ENCODE measurements around the gene TCHHL1. TPM values are rescaled to one million over a fixed set of nuclear protein-coding genes. Genes with fewer than 3 reads are reported as not detected.

TCHHL1 gene
- total RNA-seq, 1 experiment from 2014 or later: not detected

DNA sequence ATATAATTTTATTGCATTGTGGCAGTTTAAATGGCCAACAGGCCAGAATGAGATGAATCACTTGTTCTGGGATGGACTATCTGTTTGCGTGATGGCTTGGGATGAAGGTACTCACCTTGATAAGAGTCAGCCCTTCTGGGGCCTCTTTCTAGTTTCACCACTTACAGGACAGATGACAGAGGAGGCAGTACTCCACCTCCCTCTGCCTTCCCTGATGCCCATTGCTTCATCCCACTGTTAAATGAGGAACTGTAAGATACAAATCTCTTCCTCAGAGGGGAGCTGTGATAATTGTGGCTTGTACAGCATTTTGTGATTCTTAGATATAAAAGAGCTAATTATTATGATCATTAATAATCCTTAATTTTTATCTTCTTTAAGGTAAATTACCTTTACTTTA is 30.1 kb upstream of the TCHHL1 start:
- TF ChIP-seq, protein P1, sequence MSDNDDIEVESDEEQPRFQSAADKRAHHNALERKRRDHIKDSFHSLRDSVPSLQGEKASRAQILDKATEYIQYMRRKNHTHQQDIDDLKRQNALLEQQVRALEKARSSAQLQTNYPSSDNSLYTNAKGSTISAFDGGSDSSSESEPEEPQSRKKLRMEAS (IDR thresholded peaks at IDR 0.05): no peak
- no peak for TF ChIP-seq SIN3A (IDR thresholded peaks at IDR 0.05; ENCODE audit: low read depth)
- TF ChIP-seq CBX3 (IDR thresholded peaks at IDR 0.05; ENCODE audit: low read depth): no peak
- no peak for TF ChIP-seq JUND (IDR thresholded peaks at IDR 0.05)
- TF ChIP-seq, protein P2, sequence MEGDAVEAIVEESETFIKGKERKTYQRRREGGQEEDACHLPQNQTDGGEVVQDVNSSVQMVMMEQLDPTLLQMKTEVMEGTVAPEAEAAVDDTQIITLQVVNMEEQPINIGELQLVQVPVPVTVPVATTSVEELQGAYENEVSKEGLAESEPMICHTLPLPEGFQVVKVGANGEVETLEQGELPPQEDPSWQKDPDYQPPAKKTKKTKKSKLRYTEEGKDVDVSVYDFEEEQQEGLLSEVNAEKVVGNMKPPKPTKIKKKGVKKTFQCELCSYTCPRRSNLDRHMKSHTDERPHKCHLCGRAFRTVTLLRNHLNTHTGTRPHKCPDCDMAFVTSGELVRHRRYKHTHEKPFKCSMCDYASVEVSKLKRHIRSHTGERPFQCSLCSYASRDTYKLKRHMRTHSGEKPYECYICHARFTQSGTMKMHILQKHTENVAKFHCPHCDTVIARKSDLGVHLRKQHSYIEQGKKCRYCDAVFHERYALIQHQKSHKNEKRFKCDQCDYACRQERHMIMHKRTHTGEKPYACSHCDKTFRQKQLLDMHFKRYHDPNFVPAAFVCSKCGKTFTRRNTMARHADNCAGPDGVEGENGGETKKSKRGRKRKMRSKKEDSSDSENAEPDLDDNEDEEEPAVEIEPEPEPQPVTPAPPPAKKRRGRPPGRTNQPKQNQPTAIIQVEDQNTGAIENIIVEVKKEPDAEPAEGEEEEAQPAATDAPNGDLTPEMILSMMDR (IDR thresholded peaks at IDR 0.05 in 2 of 3, conservative IDR thresholded peaks at IDR 0.05 in 1 of 3; ENCODE audit: borderline replicate concordance in 1 of 3, insufficient read depth in 1 of 3, low read depth in 2 of 3, low read length in 2 of 3): no peak
- no peak for TF ChIP-seq SP1 (IDR thresholded peaks at IDR 0.05; ENCODE audit: low read depth)
- Histone ChIP-seq H2AFZ (ENCODE audit: low read depth, low read length, poor library complexity, severe bottlenecking) (no peak overlapping the region), H3K36me3 (ENCODE audit: control insufficient read depth in 1 of 2, insufficient read depth in 2 of 2, low read length in 2 of 2) (no peaks in the 10 kb centered on the region), H3K79me2 (ENCODE audit: insufficient read depth, low read length) (no peaks in the 10 kb centered on the region), H3K4me3 (replicated peaks in 1 of 2; ENCODE audit: low read depth in 1 of 2, low read length in 2 of 2) (no peak overlapping the region), H3K4me2 (ENCODE audit: low read length) (no peak overlapping the region), H3K27me3 (ENCODE audit: insufficient read depth, low read length) (peaks cover 56% of the 10 kb centered on the region), H3K27ac (ENCODE audit: low read depth, low read length) (no peak overlapping the region), H3K4me1 (ENCODE audit: control insufficient read depth in 1 of 2, insufficient read depth in 2 of 2, low read length in 2 of 2) (no peaks in the 10 kb centered on the region), H3K9me2 (ENCODE audit: insufficient read depth) (no peaks in the 10 kb centered on the region), H4K20me1 (ENCODE audit: insufficient read depth) (no peaks in the 10 kb centered on the region), H3K9ac (ENCODE audit: low read length) (no peak overlapping the region), H3K9me3 (ENCODE audit: control insufficient read depth in 1 of 2, insufficient read depth in 1 of 2, low read depth in 1 of 2, low read length in 2 of 2) (no peaks in the 10 kb centered on the region)
- intact Hi-C loops (cut with micrococcal nuclease): no loop called here
- DNase-seq (ENCODE audit: low read depth, low spot score) (no peak), ATAC-seq (no peak)
- ChIA-PET CTCF (no interaction called here), RAD21 (ENCODE audit: low non-redundant PET in 1 of 2, low total read pairs in 2 of 2, uncharacterized antibody in 2 of 2, unreplicated experiment in 2 of 2) (no interaction called here), POLR2A (no interaction called here)
- BruUV-seq (replicated peaks): no TSS peak

DNA sequence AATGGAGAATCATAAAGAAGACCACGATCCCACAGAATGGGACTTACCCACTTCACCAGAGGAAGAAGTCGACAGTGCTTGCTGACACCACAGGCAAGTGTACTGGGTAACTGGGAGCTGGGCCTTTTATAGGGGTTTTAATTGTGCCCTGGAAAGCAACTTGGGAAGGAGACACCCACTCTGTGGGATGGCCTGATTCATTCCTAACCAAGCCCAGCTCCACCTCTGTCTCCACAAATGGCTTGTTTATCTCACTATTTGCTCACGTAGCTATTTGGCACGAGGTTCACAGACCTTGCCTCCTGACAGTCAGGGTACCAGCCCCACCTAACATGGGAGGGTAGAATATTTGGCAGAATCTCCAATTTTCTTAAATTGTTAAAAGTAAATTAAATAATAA is 26.5 kb upstream of the TCHHL1 start, which contains the start of gene TCHH:
TCHH (minus strand) TSS at position 101 of the 400 bp plus-strand sequence. CDS start 1,364 bp downstream, outside the sequence.
- RAD21 ChIA-PET (ENCODE audit: low non-redundant PET in 1 of 2, low total read pairs in 2 of 2, uncharacterized antibody in 2 of 2, unreplicated experiment in 2 of 2): no interaction called here
- H3K4me2 ChIP-seq (ENCODE audit: low read length): no peak within 1 kb of the TSS
- no peaks in the 10 kb centered on the region for H3K36me3 ChIP-seq (ENCODE audit: control insufficient read depth in 1 of 2, insufficient read depth in 2 of 2, low read length in 2 of 2)
- H3K27ac ChIP-seq (ENCODE audit: low read depth, low read length): no peak within 1 kb of the TSS
- no peak within 1 kb of the TSS for H2AFZ ChIP-seq (ENCODE audit: low read depth, low read length, poor library complexity, severe bottlenecking)
- H3K4me1 ChIP-seq (ENCODE audit: control insufficient read depth in 1 of 2, insufficient read depth in 2 of 2, low read length in 2 of 2): peaks cover 1 to 12% of the 10 kb centered on the region in 2 experiments
- H3K9ac ChIP-seq (ENCODE audit: low read length): no peak within 1 kb of the TSS
- intact Hi-C loops (cut with micrococcal nuclease): no loop called here
- H3K9me3 ChIP-seq (ENCODE audit: control insufficient read depth in 1 of 2, insufficient read depth in 1 of 2, low read depth in 1 of 2, low read length in 2 of 2): no peaks in the 10 kb centered on the region
- ATAC-seq: no peak
- no TSS peak for BruUV-seq (replicated peaks)
- POLR2A ChIA-PET: no interaction called here
- H3K4me3 ChIP-seq (replicated peaks in 1 of 2; ENCODE audit: low read depth in 1 of 2, low read length in 2 of 2): no peak within 1 kb of the TSS
- no peaks in the 10 kb centered on the region for H4K20me1 ChIP-seq (ENCODE audit: insufficient read depth)
- CTCF ChIA-PET: no interaction called here
- peaks cover 76% of the 10 kb centered on the region for H3K27me3 ChIP-seq (ENCODE audit: insufficient read depth, low read length)
- H3K79me2 ChIP-seq (ENCODE audit: insufficient read depth, low read length): no peaks in the 10 kb centered on the region
- no peak for DNase-seq (ENCODE audit: low read depth, low spot score)
- H3K9me2 ChIP-seq (ENCODE audit: insufficient read depth): no peaks in the 10 kb centered on the region
- TF ChIP-seq, protein P3, sequence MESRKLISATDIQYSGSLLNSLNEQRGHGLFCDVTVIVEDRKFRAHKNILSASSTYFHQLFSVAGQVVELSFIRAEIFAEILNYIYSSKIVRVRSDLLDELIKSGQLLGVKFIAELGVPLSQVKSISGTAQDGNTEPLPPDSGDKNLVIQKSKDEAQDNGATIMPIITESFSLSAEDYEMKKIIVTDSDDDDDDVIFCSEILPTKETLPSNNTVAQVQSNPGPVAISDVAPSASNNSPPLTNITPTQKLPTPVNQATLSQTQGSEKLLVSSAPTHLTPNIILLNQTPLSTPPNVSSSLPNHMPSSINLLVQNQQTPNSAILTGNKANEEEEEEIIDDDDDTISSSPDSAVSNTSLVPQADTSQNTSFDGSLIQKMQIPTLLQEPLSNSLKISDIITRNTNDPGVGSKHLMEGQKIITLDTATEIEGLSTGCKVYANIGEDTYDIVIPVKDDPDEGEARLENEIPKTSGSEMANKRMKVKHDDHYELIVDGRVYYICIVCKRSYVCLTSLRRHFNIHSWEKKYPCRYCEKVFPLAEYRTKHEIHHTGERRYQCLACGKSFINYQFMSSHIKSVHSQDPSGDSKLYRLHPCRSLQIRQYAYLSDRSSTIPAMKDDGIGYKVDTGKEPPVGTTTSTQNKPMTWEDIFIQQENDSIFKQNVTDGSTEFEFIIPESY (IDR thresholded peaks at IDR 0.05; ENCODE audit: extremely low read depth, insufficient replicate concordance, low read length): no peak
- TF ChIP-seq SP1 (IDR thresholded peaks at IDR 0.05; ENCODE audit: low read depth) (no peak), ELF1 (IDR thresholded peaks at IDR 0.05; ENCODE audit: borderline replicate concordance, low read depth) (no peak), POLR2AphosphoS5 (IDR thresholded peaks at IDR 0.05; ENCODE audit: low read depth, low read length) (no peak), JUND (IDR thresholded peaks at IDR 0.05) (no peak), SRF (IDR thresholded peaks at IDR 0.05; ENCODE audit: low read depth) (no peak), EGR1 (IDR thresholded peaks at IDR 0.05; ENCODE audit: low read depth) (no peak), SIN3A (IDR thresholded peaks at IDR 0.05; ENCODE audit: low read depth) (no peak), EZH2phosphoT487 (IDR thresholded peaks at IDR 0.05; ENCODE audit: borderline replicate concordance) (no peak), ZNF274 (IDR thresholded peaks at IDR 0.05; ENCODE audit: low read depth, low read length) (no peak), CBX3 (IDR thresholded peaks at IDR 0.05; ENCODE audit: low read depth) (no peak)

Data from HCT116 (cell line).